B cell (primary cell): ENCODE results near the gene TBX21. TPM values are rescaled to one million over a fixed set of nuclear protein-coding genes. Genes with fewer than 3 reads are reported as not detected.

ENCODE experiments used
- ATAC-seq: fragments of 200-7000 bp; cut with Tn5 transposase; one replicate; pipeline ENCODE4 v1.10.0; 2021; ENCODE audit warnings: low read depth, mild to moderate bottlenecking, moderate number of reproducible peaks, moderate library complexity
- CTCF ChIA-PET: fragments of 350-600 bp; sonication (Branson Sonifier 250); formaldehyde crosslinking; loops from one replicate; lab custom pipeline; 2021; ENCODE audit warnings: antibody characterized with exemption, inconsistent platforms; lab: Charles Lee
- POLR2A ChIA-PET: fragments of 350-600 bp; sonication (Branson Sonifier 250); formaldehyde crosslinking; loops from one replicate; lab custom pipeline; 2021; ENCODE audit warnings: antibody characterized with exemption; lab: Charles Lee
- DNase-seq: peaks from one replicate; pipeline ENCODE4 v3.0.0; 2013
- H2AFZ ChIP-seq: 2 replicates; pipeline ENCODE4 v1.6.1; 2012; ENCODE audit warnings: mild to moderate bottlenecking, low read depth, low read length; ENCODE audit not compliant: insufficient read depth, poor library complexity, severe bottlenecking
- H3K27ac ChIP-seq, 2 donors: 1 replicate in 1 of 2; 2 replicates in 1 of 2; pipeline ENCODE4 v1.5.1; 2012 to 2013; ENCODE audit warnings: low read length in 2 of 2, mild to moderate bottlenecking in 2 of 2, moderate library complexity in 1 of 2
- H3K27me3 ChIP-seq, 4 experiments: fragments of 200-600 bp in 1 of 4; sonication (generic) in 1 of 4; replicated peaks in 1 of 4; 1 replicate in 2 of 4; 2 replicates in 2 of 4; pipeline versions ENCODE4 v1.6.1 to v1.7.0; 2013 to 2016; ENCODE audit warnings: low read length in 3 of 4, mild to moderate bottlenecking in 2 of 4, mixed read lengths in 1 of 4, moderate library complexity in 1 of 4; ENCODE audit not compliant: insufficient read depth in 4 of 4, control insufficient read depth in 3 of 4; ENCODE audit errors: control extremely low read depth in 1 of 4
- H3K36me3 ChIP-seq, 2 experiments: replicated peaks in 1 of 2; 1 replicate in 1 of 2; 2 replicates in 1 of 2; pipeline versions ENCODE4 v1.6.1 to v1.7.1; 2013; ENCODE audit warnings: low read length in 1 of 2; ENCODE audit not compliant: insufficient read depth in 2 of 2, control insufficient read depth in 1 of 2; ENCODE audit errors: control extremely low read depth in 1 of 2, extremely low read depth in 1 of 2
- H3K4me1 ChIP-seq, 2 donors: fragments of 200-600 bp in 1 of 2; sonication (generic) in 1 of 2; 1 replicate in 1 of 2; 2 replicates in 1 of 2; pipeline versions ENCODE4 v1.5.1 to v1.6.1; 2013 to 2017; ENCODE audit warnings: low read length in 2 of 2; ENCODE audit not compliant: control insufficient read depth in 2 of 2, insufficient read depth in 2 of 2
- H3K4me2 ChIP-seq: replicated peaks from 2 replicates; pipeline ENCODE3; 2012; ENCODE audit warnings: mild to moderate bottlenecking, low read depth, low read length; ENCODE audit not compliant: poor library complexity, severe bottlenecking
- H3K4me3 ChIP-seq, 5 experiments: fragments of 200-600 bp in 1 of 5; sonication (generic) in 1 of 5; 1 replicate in 3 of 5; 2 replicates in 2 of 5; pipeline versions ENCODE4 v1.5.1 to v1.7.0; 2011 to 2016; ENCODE audit warnings: low read length in 4 of 5, mild to moderate bottlenecking in 4 of 5, low read depth in 2 of 5, control low read depth in 1 of 5, moderate library complexity in 1 of 5; ENCODE audit not compliant: insufficient read depth in 1 of 5; ENCODE audit errors: control extremely low read depth in 1 of 5, extremely low read depth in 1 of 5
- H3K79me2 ChIP-seq: fragments of 200-600 bp; sonication (generic); one replicate; pipeline ENCODE4 v1.6.0; 2016; ENCODE audit warnings: low read length; ENCODE audit not compliant: control insufficient read depth, insufficient read depth
- H3K9ac ChIP-seq: fragments of 200-600 bp; sonication (generic); 2 replicates; pipeline ENCODE4 v1.6.1; 2017; ENCODE audit warnings: mild to moderate bottlenecking, low read length, moderate library complexity
- H3K9me3 ChIP-seq, 3 donors: one replicate each; pipeline versions ENCODE4 v1.6.1 to v1.7.1; 2013; ENCODE audit warnings: low read length in 2 of 3; ENCODE audit not compliant: control insufficient read depth in 2 of 3, insufficient read depth in 1 of 3; ENCODE audit errors: control extremely low read depth in 1 of 3
- H4K20me1 ChIP-seq: 2 replicates; pipeline ENCODE4 v1.6.0; 2012; ENCODE audit warnings: mild to moderate bottlenecking, low read length; ENCODE audit not compliant: insufficient read depth, control insufficient read depth, poor library complexity, severe bottlenecking
- H3K27ac Mint-ChIP-seq: one replicate; pipeline ENCODE4 v1.8.0; 2021; ENCODE audit warnings: mixed read lengths
- H3K27me3 Mint-ChIP-seq: one replicate; pipeline ENCODE4 v1.8.0; 2021; ENCODE audit warnings: mixed read lengths
- H3K4me1 Mint-ChIP-seq: one replicate; pipeline ENCODE4 v1.8.0; 2021; ENCODE audit warnings: mixed read lengths
- H3K4me3 Mint-ChIP-seq: one replicate; pipeline ENCODE4 v1.8.0; 2021; ENCODE audit warnings: mixed read lengths
- H3K9me3 Mint-ChIP-seq: one replicate; pipeline ENCODE4 v1.8.0; 2022; ENCODE audit warnings: mixed read lengths; ENCODE audit not compliant: insufficient read depth
- CTCF ChIP-seq: fragments of 200-600 bp; IDR thresholded peaks from one replicate; pipeline ENCODE4 v1.8.0; 2022; ENCODE audit warnings: antibody characterized with exemption, mild to moderate bottlenecking
- EZH2 ChIP-seq: IDR thresholded peaks from 2 replicates; pipeline ENCODE4 v1.6.1; 2012; ENCODE audit warnings: borderline replicate concordance, low read depth, mild to moderate bottlenecking, moderate library complexity, low read length; ENCODE audit not compliant: insufficient read depth, poor library complexity, severe bottlenecking
- WGBS: methylation state at CpG from one replicate; pipeline ENCODE4 v1.1.5; 2013; ENCODE audit warnings: missing lambda C conversion rate; ENCODE audit not compliant: insufficient coverage; 5-methylcytosine and 5-hydroxymethylcytosine counted together
- intact Hi-C: fragments of 100-400 bp; cut with micrococcal nuclease; formaldehyde crosslinking; loops from one replicate; pipeline ENCODE4 v1.10.0; 2022
- polyA plus RNA-seq: library from polyadenylated mRNA; depleted of rRNA; stranded (reverse); fragments of >200 nt; gene quantifications from 2 replicates; pipeline ENCODE4 v1.2.3, GENCODE V29; 2012
- total RNA-seq, 2 donors: library from RNA; stranded (reverse); fragments of 120-200 nt in 1 of 2; gene quantifications; 1 replicate in 1 of 2; 2 replicates in 1 of 2; pipeline versions ENCODE4 v1.2.3 to v1.2.4, GENCODE V29; 2013 to 2022

The TBX21 gene
- total and polyA plus RNA-seq, 2 donors (not counting 1 experiment from before 2014, with no cell fraction given) = 10.8 TPM

- no peak for DNase-seq
- Mint-ChIP-seq H3K27ac (no peak overlapping the region), H3K4me3 (no peak overlapping the region), H3K27me3 (no peaks in the 10 kb centered on the region), H3K4me1 (no peaks in the 10 kb centered on the region), H3K9me3 (no peaks in the 10 kb centered on the region)
- ChIA-PET POLR2A (no interaction called here), CTCF (no interaction called here)
- ATAC-seq = no peak
- Histone ChIP-seq H3K27me3 (no peaks in the 10 kb centered on the region), H3K9ac (no peak overlapping the region), H3K4me2 (no peak overlapping the region), H3K79me2 (no peaks in the 10 kb centered on the region), H4K20me1 (no peaks in the 10 kb centered on the region), H3K4me1 (no peaks in the 10 kb centered on the region), H3K9me3 (no peaks in the 10 kb centered on the region), H3K27ac (no peak overlapping the region), H2AFZ (no peak overlapping the region), H3K4me3 (no peak overlapping the region), H3K36me3 (peaks cover 9 to 34% of the 10 kb centered on the region in 2 experiments)
- WGBS = no CpG with 5 or more reads among the region's 1 CpG
- no peak for TF ChIP-seq EZH2
- no peak for TF ChIP-seq CTCF
- intact Hi-C loops = no loop called here
Measured at GRCh38 chr17:47686276-47686635, 46.8 kb upstream of the TBX21 start.

DNA sequence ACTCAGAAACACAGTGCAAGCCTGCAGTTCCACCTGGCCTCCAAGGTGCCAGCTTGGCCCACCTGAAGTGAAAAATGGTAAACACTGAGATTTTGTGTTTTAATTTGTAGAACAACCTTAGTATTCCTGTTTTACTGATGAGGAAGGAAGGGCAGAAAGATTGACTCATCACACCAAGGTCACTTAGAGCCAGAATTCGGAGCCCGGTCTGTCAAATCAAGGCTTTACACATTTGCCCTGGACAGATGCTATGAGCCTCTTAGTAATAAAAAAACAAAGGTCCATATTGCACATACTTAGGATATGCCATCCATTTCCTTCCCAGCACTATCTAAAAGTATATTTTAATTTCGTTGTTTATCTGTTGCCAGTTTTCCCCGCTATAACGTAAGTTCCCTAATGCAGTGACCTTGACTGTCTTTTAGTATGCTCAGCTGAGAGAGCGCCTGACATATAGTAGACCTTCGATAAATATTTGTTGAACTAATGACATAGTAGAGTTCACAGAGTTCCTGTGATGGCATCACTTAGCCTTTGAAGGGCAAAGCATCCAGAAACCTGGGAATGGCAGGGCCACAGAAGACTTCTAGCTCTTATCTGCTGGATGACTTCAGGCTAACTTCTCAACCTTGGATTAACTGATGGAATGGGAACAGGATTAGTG, 46.2 kb upstream of the TBX21 start:
- no peak overlapping the region for H3K27ac Mint-ChIP-seq
- H3K36me3 ChIP-seq = peaks cover 9 to 29% of the 10 kb centered on the region in 2 experiments

More for the DNA sequence above, 46.2 kb upstream of the TBX21 start:
- Histone ChIP-seq H3K27me3 (peaks cover 0 to under 1% (median 0%) of the 10 kb centered on the region in 4 experiments), H3K27ac (no peak overlapping the region), H2AFZ (no peak overlapping the region), H4K20me1 (no peaks in the 10 kb centered on the region), H3K79me2 (no peaks in the 10 kb centered on the region), H3K4me2 (no peak overlapping the region), H3K4me3 (no peak overlapping the region), H3K9me3 (no peaks in the 10 kb centered on the region), H3K9ac (no peak overlapping the region), H3K4me1 (peaks cover 0 to under 1% of the 10 kb centered on the region in 2 donors)
- H3K4me3 Mint-ChIP-seq = no peak overlapping the region
- ATAC-seq = no peak
- intact Hi-C loops = no loop called here
- H3K27me3 Mint-ChIP-seq = no peaks in the 10 kb centered on the region
- H3K4me1 Mint-ChIP-seq = peaks cover 1% of the 10 kb centered on the region
- 94% methylated on average over 5 of the region's 7 CpGs for WGBS
- CTCF ChIA-PET = interaction anchor here (1.5 kb wide), 1 partner anchor 10 kb away, joined by 8 read pairs; no protein-coding TSS in a partner anchor
- POLR2A ChIA-PET = no interaction called here
- no peak for DNase-seq
- H3K9me3 Mint-ChIP-seq = no peaks in the 10 kb centered on the region
- TF ChIP-seq EZH2 = no peak
- TF ChIP-seq CTCF = no peak
